NCI-H345 treated with DMSO at 0.1 percent for 48 hours (cell line): ENCODE results near the gene HSPB3.
"Not testable (repeated sequence)": the region's sequence is repeated elsewhere in the genome, so short reads cannot be mapped to it uniquely, and the experiment has no call there.

Experiments
- DNase-seq: peaks from one replicate; lab custom pipeline; 2025; ENCODE audit not compliant: unreplicated experiment; lab: John Stamatoyannopoulos, UW

The HSPB3 gene, protein sequence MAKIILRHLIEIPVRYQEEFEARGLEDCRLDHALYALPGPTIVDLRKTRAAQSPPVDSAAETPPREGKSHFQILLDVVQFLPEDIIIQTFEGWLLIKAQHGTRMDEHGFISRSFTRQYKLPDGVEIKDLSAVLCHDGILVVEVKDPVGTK

DNA sequence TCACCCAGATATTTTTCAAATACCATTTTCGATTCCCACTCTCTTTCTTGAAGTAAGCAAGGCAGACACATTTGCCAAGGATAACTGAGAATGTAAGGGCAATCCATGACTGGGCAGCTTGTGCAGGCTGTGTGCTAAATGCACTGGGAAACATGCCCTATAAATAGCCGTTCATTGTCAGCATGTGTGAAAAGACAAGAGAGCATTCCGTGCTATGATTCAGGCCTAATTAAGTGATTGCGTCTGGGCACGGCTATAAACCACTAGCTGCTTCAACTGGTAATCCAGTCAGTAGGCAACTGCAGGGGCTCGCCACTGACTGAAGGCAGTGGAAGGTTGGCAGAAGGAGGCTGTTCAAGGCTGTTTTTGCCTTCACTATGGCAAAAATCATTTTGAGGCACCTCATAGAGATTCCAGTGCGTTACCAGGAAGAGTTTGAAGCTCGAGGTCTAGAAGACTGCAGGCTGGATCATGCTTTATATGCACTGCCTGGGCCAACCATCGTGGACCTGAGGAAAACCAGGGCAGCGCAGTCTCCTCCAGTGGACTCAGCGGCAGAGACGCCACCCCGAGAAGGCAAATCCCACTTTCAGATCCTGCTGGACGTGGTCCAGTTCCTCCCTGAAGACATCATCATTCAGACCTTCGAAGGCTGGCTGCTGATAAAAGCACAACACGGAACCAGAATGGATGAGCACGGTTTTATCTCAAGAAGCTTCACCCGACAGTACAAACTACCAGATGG lies at the start of gene HSPB3:
HSPB3 (plus strand) TSS at position 287 of the 745 bp plus-strand sequence; CDS start at position 378, 91 bp downstream.
- DNase-seq = no peak

DNA sequence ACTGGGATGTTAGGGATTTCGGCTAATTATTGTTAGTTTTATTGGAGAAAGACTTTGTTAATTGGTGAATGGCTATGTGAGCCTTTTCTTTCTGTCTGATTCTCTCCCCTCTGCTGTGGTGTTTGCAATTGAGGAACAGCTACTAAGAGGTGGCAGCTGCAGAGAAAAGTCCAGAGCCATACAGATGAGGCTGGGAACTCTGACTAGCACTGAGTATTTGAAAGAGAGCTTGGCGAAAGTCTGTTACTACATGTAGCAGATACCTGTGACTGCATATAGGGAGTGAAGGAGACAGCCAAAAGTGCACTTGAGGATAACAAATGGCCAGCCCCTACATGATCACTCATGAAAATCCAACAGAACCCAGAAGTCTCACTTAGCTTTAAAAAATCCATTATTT lies 44.3 kb upstream of the HSPB3 start:
- DNase-seq = no peak

DNA sequence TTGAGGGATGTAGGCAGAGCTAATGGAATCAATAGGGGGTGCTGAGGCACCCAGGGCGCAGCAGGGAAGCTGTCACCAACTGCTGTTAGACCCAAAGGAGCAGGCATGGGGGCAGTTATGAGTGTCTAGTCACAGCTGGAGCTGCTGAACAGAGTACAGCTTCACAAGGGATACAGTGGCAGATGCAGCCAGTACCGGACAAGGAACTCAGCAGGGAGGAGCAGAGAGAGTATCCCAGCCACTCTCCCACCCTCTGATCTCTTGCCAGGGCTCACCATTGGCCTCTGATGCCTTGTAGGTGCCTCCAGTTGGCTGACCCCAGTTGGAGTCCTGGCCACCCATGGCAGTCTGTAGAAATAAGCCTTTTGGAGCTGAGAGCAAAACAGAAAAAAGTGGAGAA lies 42.6 kb upstream of the HSPB3 start:
- DNase-seq = no peak

DNA sequence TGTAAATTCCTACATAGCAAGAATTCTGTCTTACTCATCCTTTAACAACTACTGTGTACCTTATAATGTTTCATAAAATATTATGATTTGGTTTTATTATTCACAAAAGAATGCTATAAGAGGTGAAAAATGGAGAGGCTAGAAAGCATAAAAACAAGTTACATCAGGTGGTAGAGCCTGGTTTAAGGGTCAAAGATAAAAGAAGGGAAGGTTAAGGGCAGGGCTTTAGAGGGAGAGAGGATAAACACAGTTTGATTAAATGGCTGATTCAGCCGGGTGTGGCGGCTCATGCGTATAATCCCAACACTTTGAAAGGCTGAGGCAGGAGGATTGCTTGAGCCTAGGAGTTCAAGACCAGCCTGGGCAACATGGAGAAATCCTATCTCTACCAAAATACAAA lies 40.4 kb upstream of the HSPB3 start:
- no peak for DNase-seq

DNA sequence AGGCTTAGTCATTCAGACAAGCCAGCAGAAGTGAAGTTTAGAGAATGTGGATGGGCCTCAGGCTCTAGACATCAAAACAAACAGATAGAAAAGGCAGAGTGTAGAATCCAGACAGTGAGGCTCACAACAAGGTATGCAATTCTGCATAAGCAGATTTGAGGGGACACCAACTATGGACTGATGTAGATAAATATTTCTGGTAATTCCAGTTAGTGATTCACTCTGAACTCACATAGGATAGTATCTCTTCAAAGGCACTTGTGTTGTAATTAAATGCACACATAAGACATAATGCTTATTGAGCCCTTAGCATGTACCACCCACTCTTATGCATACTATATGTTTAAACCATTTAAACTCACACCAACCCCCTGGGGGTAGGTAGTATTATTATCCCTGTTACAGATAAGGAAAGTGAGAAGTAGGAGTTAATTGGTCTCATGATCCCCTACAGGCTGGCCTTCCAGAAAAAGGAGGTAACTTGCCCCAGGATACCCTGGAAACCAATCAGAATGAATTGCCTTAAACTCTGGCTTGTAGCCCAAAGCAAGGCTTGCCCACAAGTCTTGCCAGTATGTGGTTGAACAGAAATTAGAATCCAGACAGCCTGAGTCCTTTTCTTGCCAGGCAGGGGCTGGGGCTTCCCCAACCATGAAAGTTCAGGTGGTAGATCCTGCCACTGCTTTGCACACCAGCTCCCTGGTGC lies 39.5 kb upstream of the HSPB3 start:
- DNase-seq = no peak

DNA sequence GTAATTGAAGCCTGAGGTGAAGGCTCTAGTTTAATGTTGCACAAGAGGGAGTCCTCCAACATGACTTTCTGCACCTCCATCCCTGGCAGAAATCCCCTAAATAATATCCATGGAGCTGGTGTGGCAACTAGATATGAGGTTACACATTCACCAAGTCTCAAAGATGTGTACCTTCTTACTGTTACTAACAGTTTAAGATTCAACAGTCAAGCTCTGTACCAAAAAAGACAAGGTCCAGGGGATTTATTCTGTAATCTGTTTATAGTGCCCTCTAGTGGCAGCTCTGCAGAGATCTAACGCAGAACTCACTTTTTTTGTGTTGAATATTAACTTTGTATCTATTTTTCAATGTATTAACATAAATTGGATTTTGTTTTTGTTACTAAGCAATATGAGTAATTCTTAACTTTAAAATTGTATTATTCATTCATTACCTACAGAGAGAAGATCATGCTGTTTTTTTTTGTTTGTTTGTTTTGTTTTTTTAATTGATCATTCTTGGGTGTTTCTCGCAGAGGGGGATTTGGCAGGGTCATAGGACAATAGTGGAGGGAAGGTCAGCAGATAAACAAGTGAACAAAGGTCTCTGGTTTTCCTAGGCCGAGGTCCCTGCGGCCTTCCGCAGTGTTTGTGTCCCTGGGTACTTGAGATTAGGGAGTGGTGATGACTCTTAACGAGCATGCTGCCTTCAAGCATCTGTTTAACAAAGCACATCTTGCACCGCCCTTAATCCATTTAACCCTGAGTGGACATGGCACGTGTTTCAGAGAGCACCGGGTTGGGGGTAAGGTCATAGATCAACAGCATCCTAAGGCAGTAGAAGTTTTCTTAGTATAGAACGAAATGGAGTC lies 35.7 kb upstream of the HSPB3 start:
- peak; percentile 50 for DNase-seq

DNA sequence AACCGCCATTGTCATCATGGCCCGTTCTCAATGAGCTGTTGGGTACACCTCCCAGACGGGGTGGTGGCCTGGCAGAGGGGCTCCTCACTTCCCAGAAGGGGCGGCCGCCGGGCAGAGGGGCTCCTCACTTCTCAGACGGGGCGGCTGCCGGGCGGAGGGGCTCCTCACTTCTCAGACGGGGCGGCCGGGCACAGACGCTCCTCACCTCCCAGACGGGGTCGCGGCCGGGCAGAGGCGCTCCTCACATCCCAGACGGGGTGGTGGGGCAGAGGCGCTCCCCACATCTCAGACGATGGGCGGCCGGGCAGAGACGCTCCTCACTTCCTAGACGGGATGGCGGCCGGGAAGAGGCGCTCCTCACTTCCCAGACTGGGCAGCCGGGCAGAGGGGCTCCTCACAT lies 35.0 kb upstream of the HSPB3 start:
- not testable (repeated sequence) for DNase-seq

DNA sequence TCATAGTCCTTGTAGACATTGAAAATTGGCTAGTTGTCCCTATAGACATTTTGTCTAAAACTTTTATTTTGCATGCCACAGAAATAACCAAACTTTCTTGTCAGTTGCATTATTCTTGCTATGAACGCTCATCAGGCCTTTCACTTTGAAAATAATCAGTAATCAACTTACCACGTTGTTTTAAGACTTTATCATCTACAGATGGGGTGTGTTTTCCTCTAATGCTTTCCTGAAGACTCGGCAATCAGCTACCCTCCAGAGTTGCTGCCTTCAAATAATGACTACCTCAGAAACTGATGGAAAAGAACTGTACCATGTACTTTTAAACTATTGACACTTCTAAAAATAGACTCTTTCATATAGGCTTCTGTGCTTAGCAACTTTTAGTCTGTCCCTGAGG lies 33.5 kb upstream of the HSPB3 start:
- no peak for DNase-seq

DNA sequence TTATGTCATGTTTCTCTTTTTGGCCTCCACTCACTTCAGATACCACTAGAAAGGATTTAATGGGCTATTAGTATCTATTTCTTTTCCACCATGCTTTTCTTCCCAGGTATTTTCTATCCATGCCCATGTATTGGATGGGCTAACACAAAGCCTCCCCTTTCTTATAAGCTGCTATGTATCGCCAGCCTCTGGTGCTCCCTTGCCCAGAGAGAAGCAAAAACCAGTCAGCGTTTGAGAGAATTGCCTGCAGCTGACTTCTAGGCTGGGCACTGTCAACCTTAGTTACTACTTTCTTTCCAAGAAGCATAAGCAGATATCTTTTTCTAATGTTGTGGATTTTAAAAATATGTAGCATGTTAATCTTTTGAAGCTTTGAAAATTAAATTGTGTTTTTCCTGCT lies 30.2 kb upstream of the HSPB3 start:
- DNase-seq = no peak

DNA sequence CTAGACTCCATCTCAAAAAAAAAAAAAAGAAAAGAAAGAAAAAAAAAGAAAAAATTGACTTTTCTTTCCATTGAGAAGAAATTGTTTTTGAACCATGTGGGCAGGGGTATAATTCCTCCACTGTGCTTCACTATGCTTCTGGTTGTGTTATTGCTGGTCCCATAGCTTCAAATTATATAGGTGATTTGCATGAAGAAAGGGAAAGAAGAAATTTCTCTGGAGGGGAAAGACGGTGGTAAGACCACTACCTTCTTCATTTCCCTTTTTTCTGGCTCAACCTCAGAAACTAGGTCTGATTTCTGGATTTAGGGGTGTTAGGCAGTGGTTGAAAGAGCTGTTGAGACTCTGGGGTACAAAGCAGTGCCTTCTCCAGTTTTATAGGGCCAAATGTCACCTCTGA lies 29.3 kb upstream of the HSPB3 start:
- DNase-seq = no peak

DNA sequence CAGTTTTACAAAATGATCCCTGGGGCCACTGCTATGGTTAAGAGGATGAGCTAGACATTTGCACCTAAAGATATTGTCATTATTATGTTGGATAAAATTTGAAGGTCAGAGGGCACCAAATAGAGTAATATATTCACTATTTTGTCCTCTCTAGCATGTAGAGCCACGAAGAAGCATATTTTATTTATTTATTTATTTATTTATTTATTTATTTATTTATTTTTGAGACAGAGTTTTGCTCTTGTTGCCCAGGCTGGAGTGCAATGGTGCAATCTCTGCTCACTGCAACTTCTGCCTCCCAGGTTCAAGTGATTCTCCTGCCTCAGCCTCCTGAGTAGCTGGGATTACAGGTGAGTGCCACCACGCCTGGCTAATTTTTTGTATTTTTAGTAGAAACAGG lies 20.8 kb upstream of the HSPB3 start:
- not testable (repeated sequence) for DNase-seq

DNA sequence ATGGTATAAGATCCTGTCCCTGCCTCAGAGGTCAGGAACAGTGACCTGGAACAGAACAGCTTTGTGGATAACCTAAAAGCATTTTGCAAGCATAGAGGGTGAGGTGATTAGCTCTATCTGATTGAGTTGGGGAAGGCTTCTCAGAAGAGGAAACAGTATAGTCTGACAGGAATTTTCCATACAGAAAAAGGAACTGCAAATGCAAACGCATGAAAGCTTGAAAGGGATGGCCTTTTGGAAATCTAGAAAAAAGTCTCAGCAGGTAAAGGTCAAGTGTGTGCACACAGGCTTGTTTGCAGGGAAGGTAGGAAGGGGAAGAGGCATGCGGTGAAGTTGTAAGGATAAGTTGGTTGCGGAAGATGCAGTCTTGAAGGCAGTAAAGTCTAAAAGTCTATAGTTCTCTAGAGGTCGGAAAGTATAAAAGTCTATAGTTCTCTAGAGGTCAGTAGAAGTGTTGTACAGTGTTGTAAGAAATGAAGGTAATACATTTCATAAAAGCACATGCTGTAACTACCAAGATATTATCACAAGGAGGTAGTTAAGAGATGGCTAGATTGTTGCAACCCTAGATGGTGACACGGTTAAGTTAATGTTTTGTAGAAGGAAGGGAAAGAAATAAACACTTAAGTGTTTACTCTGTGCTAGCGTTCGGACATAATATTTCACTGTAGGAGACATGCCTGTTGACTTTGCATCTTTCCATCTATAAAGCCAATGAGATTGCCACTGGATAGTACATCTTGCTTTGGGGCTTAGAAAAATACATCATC lies 16.7 kb upstream of the HSPB3 start:
- DNase-seq = no peak

DNA sequence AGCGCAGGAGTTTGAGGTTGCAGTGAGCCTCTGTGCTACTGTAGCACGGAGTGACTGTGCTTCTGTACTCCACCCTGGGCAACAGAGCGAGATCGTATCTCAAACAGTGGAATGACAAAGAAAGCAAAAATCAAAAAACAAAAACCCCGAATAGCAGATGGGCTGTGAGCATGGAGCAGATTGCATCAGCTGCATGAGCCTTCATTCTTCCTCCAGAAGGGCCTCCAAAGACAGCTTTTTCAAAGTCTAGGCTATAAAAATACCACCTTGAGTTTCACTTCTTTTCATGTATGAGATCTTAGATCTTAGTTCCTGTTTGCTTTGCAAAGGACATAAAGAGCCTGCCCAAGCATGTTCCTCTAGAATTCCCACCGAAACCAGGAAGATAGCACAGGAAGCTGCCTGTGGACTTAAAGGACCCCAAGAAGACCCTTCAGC lies 15.0 kb upstream of the HSPB3 start:
- no peak for DNase-seq

DNA sequence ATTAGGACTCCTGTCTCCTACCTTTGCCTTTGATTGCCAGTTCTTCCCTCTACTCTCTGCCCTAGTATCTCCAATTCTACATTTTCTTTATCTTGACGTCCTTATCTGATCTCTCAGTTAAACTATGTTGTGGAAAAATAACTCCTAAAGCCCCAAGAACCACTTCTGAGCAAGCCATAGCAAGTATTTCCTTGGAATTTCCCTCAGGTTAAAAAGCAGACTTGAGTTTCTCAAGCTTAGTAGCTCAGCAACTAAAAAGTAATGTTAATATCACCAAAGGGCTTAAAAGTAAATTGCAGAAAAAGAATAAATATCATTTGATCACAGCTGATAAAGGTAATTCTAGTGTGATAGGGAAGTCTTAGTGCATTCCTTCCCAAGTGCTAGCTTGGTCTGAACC lies 13.2 kb upstream of the HSPB3 start:
- DNase-seq = no peak

DNA sequence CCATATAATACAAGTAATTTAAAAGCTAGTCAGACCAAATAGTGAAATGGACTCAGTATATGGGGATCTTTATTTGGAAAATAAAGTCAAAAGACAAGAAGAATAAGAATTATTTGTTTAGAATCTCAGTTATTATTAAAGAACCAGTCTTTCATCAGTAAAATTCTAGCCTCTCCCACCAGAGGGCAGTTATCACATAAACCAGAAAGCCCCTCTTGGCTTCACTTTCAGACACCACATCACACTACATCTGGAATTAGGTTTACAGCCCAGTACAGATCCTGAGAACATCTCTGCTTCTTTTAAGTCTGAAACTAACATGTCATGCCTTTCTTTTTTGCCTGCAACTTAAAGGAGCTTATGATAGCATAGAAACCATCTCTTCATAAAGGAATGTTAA lies 12.2 kb upstream of the HSPB3 start:
- no peak for DNase-seq

DNA sequence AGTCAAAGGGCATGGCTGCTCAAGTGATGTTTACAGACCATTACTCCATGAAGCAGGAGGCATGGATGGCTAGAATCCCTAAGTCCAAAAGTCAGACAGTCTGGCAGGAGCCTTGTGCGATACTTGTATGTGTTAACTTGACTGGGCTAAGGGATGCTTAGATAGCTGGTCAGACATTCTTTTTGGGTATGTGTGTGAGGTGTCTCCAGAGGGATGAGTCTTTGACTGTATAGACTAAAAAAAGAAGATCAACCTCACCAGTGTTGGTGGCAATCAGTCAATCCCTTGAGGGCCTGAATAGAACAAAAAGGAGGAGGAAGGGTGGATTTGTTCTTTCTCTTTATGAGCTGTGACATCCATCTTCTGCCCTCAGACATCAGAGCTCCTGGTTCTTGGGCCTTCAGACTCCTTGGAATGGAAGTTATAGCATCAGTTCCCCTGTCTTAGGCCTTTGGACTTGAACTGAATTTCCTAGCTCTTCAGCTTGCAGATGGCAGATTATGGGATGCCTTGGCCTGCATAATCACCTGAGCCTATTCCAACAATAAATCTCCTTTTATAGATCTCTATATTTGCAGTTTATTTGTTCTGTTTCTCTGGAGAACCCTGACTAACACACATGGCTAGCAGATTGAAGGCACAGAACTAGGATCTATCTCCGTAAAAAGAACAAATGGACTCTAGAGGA lies 9.7 kb upstream of the HSPB3 start:
- no peak for DNase-seq

DNA sequence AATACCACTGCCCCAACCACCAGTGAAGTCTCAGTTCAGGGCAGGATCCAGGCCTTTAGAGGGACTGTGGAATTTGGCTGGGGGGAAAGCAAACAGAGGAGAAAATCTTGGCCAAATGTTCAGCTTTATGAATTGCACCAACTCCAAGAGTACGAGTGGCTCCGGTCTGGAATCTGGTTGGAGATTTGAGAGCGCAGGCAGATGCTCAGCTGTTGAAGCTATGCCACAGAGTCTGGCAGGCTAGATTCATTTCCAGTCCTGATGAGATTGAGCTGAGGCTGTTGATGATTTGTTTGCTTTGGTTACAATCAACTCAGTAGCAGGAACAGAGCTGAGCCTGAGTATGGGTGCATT lies 9.1 kb upstream of the HSPB3 start:
- DNase-seq = no peak

DNA sequence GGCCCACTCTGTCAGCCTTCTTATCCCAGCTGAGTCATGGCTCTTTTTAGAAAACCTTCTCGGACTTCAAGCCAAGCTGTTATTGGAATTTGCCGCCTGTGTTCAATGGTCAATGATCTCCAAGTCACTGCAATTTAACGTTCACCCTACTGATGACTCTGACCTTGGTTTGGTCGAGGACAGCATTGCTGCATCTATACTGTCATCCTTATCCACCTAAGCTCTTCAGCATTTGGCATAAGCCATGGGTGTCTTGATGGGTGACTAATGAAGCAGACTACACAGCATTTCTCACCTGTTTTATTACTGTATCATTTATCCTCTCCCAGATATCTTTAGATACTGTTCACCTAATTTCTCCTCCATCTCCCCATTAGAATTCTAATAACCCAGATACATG lies 5.6 kb upstream of the HSPB3 start:
- DNase-seq = no peak

DNA sequence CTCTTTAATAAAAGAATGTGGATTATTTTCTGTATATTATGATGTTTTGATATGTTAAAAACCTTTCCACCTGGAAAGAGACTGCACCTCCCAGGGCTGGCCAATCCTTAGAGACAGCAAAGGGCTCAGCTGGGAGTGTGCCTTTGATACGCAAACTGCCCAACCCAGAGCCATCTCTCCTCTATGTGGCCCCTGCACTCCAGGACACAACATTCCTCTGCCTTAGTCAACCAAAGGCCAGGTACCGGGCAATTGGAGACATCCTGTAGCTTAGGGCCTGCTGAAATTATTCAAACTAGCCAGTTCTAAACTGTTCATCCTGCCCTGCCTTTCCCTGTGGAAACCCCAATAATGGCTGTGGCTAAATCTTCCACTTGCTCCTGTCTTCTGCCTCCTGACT lies 5.0 kb upstream of the HSPB3 start:
- DNase-seq = no peak

DNA sequence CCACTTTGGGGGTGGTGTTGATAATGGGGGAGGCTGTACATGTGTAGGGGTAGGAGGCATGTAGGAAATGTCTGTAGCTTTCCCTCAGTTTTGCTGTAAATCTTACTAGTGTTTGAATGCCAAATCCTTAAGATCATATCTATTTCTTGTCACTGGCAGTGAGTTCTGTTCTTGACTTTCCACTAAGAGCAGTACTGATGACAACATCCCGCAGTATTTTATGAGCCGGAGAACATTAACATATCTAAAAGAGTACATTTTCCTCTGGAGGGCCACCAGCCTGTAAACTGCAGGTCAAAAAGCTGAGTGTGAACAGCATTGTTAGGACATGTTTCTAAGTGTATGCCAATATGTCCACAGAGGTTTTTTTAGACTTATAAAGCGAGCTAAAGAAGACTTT lies 2.5 kb upstream of the HSPB3 start:
- DNase-seq = no peak
